ENCODE data around the gene SAXO2.
A peak's percentile ranks its signal among the peaks of the same experiment; 100 is the strongest.
"Not testable (repeated sequence)": the region's sequence is repeated elsewhere in the genome, so short reads cannot be mapped to it uniquely, and the experiment has no call there.

Gene SAXO2

DNA sequence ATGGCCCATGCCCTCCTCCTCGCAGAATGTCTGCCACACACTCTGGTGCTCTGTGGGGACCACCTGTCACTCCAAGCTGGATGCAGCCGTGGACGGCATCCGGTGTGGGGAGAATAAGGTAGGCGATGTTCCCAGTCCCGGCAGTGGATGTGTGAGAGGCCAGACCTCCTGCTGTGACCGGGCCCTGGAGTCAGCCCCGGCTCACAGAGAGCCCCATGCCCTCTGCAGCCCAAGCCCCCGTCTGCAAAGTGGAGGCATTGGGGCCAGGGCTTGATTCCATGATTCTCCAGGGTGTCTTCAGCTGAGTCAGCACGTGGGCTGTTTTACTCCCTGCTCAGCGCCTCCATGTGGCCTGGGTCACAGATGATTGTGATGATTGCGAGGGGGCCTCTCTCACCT is 54.5 kb downstream of the SAXO2 start (continued):
- TF ChIP-seq TCF4 (CRISPR knock-in tag; IDR thresholded peaks at IDR 0.05; ENCODE audit: borderline replicate concordance) = no peak
- TF ChIP-seq SNAI2 (CRISPR knock-in tag; IDR thresholded peaks at IDR 0.05) = no peak
- TF ChIP-seq OSR1 (CRISPR knock-in tag; IDR thresholded peaks at IDR 0.05) = no peak

DNA sequence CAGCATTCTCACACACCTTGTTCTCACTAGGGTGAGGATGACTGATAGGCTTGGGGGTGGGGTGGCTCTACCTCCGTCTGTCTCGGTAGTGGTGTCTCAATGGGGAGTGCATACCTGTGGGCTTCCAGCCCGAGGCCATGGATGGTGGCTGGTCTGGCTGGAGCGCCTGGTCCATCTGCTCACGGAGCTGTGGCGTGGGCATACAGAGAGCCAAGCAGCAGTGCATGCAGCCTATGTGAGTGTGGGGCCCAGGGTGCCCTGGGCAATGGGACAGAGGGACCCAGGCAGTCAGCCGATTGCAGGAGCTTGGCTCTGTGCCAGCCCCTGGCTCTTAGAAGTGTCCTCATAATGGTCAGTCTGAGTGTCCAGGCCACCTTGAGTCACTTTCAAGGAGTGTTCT is 54.9 kb downstream of the SAXO2 start:
- not testable (repeated sequence) for ATAC-seq

DNA sequence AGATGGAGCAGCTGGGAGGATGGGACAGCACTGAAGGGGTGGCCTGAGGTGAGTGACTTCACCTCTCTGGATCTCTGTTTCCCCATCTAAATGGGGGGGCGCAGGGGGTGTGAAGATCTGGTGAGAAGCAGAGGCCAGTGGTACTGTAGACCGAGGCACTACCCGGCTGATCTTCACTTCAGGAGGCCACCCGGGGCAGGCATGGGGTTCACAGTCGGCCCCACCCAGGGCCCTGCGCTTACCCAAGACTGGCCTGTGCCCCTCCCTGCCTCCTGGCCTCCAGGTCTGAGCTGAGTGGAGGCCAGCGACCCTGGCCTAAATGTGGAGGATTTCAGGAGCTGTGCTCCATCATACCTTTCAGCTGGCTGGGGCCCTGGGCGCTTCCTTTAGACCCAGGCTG is 55.7 kb downstream of the SAXO2 start:
- not testable (repeated sequence) for ATAC-seq

DNA sequence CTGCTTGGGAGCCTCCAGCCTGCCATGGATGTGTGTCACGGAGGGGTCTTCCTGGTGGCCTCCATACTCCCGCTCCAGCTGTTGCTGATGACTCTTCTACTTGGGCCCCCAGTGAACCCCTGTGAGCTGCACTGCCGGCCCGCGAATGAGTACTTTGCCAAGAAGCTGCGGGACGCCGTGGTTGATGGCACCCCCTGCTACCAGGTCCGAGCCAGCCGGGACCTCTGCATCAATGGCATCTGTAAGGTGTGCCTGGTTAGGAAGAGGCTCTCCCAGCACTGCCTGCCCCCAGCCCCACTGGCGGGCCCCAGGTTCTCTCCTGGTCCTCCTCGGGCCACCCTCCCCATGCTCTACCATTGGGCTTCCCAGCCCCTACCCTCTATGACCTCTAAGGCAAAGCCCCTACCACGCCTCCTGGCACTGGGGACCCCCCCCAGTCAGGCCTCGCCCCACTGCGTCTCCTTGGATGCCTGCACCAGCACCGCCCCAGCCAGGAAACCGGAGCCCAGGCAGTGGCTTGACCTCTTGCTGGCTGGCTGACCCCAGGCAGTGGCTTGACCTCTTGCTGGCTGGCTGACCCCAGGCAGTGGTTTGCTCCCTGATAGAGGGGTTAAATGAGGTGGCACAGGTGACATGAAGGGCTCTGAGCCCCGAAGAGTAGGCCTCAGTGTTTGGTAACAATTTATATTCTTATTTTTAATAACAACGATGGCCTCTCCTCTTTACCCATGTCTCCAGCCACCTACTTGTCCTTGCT is 57.1 kb downstream of the SAXO2 start:
- ATAC-seq = not testable (repeated sequence)

DNA sequence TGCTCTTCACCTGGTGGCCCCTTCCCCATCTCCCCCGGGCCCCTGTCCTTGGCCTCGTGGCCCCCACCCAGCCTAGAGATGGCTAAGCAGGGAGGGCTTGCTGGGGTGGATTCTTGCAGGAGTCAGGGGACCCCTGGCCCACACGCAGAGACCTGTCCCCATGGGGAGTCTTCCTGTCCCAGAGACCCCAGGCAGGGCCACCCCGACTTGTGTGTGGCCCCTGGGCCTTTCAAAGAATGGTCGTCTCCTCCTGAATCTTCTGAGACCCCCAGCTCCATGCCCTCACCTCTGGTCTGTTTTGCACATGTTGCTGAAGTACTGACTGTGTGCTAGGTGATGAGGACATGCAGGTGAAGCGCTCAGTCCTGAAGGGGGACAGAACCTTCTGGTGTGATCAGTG is 58.2 kb downstream of the SAXO2 start:
- ATAC-seq = not testable (repeated sequence)

DNA sequence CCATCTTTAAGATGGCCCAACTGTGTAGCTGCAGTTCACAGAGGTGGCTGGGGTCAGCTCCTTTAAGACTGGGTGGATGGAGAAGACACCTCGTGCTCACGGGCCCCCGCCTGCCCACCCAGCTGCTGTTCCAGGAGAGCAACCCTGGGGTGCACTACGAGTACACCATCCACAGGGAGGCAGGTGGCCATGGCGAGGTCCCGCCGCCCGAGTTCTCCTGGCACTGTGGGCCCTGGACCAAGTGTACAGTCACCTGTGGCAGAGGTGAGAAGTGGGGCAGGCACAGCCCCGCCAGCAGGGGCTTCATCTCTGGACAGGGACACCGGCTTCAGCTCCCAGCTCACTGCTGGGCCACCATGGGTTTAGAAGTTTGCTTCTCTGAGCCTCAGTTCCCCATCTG is 59.9 kb downstream of the SAXO2 start:
- ATAC-seq = not testable (repeated sequence)

DNA sequence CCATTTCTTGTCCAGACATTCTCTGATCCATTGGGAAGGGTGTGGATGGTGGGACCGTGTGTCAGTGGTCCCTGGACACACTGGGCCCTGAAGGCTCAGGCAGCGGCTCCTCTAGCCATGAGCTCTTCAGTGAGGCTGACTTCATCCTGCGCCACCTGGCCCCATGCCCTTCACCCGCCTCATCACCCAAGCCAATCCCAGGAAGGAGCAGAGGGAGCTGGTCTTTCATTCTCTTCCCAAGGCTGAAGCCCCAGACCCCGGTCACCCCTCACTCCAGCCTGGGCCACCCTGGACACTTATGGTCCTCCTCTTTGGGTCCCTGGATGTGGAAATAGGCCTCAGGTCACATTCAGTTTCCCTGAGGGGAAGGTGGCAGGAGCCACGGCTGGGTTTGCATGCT is 62.2 kb downstream of the SAXO2 start:
- ATAC-seq = not testable (repeated sequence)

DNA sequence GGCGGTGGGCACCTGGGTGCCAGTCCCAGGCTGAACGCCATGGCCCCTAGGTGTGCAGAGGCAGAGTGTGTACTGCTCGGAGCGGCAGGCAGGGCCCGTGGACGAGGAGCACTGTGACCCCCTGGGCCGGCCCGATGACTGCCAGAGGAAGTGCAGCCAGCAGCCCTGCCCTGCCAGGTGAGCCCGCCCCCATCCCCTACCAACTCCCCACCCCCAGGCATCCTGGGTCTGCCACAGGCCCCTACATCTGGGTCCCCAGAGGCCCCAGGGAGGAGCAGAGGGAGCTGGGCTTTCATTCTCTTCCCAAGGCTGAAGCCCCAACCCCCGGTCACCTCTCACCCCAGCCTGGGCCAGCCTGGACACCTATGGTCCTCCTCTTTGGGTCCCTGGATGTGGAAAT is 63.0 kb downstream of the SAXO2 start:
- not testable (repeated sequence) for ATAC-seq

DNA sequence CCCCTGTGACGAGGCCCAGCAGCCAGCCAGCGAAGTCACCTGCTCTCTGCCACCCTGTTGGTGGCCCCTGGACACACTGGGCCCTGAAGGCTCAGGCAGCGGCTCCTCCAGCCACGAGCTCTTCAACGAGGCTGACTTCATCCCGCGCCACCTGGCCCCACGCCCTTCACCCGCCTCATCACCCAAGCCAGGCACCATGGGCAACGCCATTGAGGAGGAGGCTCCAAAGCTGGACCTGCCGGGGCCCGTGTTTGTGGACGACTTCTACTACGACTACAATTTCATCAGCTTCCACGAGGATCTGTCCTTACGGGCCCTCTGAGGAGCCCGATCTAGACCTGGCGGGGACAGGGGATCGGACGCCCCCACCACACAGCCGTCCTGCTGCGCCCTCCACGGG is 64.3 kb downstream of the SAXO2 start:
- ATAC-seq = not testable (repeated sequence)

DNA sequence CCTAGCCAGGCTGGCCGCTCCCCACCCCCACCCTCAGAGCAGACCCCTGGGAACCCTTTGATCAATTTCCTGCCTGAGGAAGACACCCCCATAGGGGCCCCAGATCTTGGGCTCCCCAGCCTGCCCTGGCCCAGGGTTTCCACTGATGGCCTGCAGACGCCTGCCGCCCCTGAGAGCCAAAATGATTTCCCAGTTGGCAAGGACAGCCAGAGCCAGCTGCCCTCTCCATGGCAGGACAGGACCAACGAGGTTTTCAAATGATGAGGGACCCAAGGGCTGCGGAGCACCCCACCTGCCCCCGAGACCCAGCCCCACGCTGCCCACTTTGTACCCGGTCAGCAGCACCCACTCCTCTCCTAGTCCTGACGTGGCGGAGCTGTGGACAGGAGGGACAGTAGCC is 64.8 kb downstream of the SAXO2 start:
- ATAC-seq = not testable (repeated sequence)

DNA sequence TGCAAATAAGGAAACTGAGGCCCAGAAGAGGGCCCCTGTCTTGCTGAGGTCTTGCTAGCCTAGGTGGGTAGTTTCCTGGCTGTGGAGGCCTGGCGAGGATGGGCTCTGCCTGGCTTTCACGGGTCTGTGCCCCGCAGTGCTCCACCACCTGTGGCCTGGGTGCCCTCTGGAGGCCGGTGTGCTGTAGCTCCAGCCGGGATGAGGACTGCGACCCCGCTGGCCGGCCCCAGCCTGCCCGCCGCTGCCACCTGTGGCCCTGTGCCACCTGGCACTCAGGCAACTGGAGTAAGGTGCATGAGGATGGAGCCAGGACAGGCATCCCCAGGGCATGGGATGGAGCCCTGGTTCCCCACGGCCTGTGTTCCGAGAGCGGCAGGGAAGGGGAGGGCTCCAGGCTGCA is 66.4 kb downstream of the SAXO2 start:
- not testable (repeated sequence) for ATAC-seq

DNA sequence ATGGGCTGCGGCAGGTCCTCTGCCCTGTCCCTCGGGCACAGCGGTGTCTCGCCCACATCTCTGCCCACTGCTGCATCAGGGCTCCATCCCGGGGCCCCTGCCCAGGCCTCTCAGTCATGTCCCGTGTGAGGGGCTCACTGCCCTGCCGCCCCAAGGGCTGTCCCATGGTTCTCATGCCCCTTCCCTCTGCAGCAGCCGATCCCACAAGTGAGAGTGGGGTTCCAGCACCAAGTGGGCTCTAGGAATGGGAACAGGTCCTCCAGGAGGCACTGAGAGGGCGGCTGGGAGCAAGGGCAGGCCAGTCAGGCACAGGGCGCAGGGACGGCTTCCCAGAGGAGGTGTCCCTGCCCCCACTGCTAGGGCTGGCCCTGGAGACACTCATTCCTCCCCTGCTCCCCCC is 68.3 kb downstream of the SAXO2 start:
- ATAC-seq = not testable (repeated sequence)

DNA sequence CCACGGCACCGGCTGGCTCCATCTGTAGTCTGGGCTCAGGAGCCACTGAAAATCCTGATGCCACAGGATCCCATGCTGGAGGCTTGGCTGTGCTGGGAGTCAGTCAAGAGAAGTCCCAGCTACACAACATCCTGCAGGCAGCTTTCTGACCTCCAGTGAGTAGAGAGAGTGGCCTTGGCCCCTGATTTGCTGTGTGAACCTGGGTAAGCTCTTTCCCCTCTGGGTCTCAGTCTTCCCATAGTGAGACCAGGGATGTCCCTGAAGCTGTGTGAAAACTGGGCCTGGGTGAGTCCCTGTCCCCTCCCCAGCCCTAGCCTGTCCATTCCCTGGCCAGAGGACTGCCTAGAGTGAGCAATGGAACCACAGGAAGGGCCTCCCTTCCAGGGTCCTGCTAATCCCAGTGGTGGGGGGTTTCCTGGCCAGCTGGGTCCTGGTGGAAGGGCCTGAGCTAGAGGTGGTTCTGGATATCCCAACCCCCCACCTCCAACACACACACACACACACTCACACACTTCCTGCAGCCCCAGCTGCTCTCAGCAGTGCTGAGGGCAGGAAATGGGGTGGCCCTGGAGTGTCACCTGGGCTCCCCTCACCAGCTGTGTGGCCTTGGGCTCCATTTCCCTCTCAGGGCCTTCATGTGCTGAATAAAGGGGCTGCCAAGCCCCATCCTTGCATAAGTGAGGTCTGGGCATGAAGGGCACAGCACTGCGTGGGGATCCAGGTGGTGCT is 69.1 kb downstream of the SAXO2 start:
- not testable (repeated sequence) for ATAC-seq

DNA sequence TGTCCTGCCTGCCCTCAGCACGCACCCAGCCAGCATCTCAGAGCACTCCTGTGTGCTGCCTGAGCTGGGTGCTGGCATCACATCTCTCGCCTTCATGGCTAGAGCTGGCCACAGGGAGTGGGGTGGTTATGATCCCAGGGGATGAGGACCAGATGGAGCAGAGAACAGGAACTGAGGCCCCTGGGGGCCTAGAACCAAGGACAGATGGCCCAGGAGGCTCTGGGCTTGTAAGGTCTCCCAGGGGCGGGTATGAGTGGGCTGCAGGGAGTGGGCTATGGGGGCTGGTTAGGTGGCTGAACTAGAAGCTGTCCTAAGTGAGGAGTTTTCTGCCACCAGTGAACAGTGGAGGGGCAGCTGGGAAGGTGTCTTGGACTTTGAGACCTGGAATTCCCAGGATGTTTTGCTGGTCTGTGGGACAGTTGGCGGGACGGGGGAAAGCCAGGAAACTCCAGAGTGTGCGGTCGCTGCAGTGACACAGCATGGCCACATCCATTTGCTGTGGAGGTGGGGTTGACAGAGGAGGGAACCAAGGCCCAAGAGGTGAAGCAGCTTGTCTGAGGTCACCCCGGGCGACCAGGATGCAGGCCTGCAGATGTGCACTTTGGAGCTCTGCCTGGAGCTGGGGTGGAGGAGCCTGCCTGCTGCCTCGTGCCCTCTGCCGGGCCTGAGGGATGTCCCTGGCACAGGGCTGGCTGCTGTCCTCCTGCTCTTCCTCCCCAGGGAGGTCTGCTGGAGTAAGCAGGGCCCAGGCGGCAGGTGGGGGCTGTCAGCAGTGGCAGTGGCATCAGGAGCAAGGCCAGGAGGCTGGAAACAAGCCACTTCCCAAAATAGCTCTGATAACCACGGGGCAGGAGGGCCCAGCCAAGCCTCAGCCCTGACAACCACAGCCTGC is 70.3 kb downstream of the SAXO2 start:
- ATAC-seq = peak; percentile 47

DNA sequence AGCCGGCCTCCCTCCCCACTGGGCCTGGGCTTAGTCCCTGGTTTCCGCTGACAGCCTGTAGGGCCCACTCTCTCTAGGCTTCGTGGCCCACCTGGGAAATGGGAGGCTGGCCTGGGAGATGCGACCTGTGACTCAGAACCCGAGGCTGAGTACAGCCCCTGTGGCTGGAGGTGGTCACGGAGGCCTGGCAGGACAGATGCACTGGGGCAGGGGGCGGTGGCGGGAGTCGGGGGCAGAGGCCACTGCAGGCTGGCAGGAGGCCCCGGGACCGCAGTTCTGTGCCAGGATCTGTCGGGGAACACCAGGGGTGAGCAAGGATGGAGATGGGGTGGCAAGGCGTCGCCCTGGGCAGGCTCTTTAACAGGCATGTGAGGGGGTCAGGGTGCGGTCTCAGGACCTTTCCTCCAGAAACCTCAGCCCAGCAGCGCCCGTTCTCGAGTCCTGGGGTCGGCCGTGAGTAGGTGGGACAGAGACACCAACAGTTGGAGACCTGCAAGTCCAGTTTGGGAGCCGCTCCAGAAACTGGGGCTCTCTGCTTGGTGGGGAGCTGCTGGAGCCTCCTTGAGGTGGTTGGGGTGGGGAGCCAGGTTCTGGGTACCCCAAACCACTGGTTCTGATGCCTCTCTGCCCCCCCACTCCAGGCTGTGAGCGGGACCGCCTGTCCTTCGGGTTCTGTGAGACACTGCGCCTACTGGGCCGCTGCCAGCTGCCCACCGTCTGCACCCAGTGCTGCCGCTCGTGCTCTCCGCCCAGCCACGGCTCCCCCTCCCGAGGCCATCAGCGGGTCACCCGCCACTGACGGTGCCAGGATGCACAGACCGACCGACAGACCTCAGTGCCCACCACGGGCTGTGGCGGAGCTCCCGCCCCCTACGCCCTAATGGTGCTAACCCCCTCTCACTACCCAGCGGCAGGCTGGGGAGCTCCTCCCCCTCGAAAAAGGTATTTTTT is 71.3 kb downstream of the SAXO2 start:
- ATAC-seq = peak; percentile 5; the same call in 2 of the 3 replicates

Data from SK-N-SH treated with all-trans-retinoic acid at 6 μM for 48 hours (cell line).